A673 (cell line): ENCODE data around the gene PTER.

Experiments
- EZH2 ChIP-seq: fragments of 200-600 bp; sonication (generic); IDR thresholded peaks from 2 replicates; pipeline ENCODE4 v1.6.1; 2017; ENCODE audit warnings: borderline replicate concordance, low read depth, mild to moderate bottlenecking, mixed read lengths, antibody characterized with exemption, low read length; ENCODE audit not compliant: poor library complexity, severe bottlenecking
- TF ChIP-seq, protein P1 (sequence below): fragments of 300-800, 200-600 bp; sonication (generic); conservative IDR thresholded peaks from 2 replicates; pipeline ENCODE4 v1.5.1; 2017; ENCODE audit warnings: low read depth, mild to moderate bottlenecking, antibody characterized with exemption, low read length, moderate library complexity, mixed read lengths

DNA sequence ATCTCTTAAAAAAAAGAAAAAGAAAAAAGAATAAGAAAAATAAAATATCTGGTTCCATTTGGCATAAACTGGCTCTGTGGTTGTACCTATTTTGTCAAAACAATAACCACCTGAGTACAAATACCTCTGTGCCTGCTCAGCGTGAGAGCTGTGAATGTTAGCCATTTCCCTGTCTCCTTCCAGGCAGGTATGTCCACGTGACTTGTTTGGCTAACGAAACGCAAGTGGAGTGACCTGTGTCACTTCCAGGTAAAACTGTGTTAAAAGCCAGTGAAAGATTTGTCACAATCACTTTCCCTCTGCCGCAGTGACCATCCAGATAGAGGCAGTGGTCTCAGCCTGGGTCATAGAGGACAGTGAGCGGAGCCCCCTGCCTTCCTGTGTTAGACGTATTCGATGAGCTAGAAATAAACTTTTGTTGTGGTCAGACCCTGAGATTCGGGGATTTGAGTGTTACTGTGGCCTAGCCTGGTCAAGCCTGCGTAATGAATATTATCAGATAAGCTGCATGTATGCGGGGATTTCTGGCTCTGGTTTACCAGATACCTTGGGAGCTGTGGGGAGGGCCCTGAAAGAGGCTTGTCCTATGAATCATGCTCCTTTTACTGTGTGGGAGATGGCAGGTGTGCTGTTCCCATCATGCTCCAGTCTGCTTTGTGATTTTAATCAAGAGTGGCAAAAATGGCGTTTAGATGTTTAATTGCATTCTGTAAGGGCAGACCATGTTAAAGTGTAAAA is 3.8 kb downstream of the PTER start:
- TF ChIP-seq EZH2 = no peak
- TF ChIP-seq, protein P1, sequence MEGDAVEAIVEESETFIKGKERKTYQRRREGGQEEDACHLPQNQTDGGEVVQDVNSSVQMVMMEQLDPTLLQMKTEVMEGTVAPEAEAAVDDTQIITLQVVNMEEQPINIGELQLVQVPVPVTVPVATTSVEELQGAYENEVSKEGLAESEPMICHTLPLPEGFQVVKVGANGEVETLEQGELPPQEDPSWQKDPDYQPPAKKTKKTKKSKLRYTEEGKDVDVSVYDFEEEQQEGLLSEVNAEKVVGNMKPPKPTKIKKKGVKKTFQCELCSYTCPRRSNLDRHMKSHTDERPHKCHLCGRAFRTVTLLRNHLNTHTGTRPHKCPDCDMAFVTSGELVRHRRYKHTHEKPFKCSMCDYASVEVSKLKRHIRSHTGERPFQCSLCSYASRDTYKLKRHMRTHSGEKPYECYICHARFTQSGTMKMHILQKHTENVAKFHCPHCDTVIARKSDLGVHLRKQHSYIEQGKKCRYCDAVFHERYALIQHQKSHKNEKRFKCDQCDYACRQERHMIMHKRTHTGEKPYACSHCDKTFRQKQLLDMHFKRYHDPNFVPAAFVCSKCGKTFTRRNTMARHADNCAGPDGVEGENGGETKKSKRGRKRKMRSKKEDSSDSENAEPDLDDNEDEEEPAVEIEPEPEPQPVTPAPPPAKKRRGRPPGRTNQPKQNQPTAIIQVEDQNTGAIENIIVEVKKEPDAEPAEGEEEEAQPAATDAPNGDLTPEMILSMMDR = no peak
